Fibroblast of skin of scalp (primary cell): ENCODE measurements around the gene TXNRD3.

Experiments
- DNase-seq: peaks from one replicate; pipeline ENCODE4 v3.0.0-alpha.2; 2013

Gene TXNRD3

GRCh38 chr3:126581569-126581968, 73.4 kb downstream of the TXNRD3 start:
- no peak for DNase-seq

- DNase-seq: no peak
Observed at GRCh38 chr3:126580746-126581145, 74.2 kb downstream of the TXNRD3 start.

GRCh38 chr3:126578702-126579101, 76.2 kb downstream of the TXNRD3 start:
- no peak for DNase-seq

GRCh38 chr3:126577261-126577660, 77.7 kb downstream of the TXNRD3 start:
- DNase-seq: no peak

GRCh38 chr3:126573492-126574117, 81.3 kb downstream of the TXNRD3 start:
- DNase-seq: no peak

- DNase-seq: no peak
Observed at GRCh38 chr3:126571078-126571477, 83.8 kb downstream of the TXNRD3 start.

GRCh38 chr3:126570103-126570541, 84.8 kb downstream of the TXNRD3 start:
- no peak for DNase-seq

- DNase-seq: no peak
Observed at GRCh38 chr3:126569390-126569975, 85.4 kb downstream of the TXNRD3 start.

- no peak for DNase-seq
Observed at GRCh38 chr3:126568776-126569342, 86.1 kb downstream of the TXNRD3 start.

GRCh38 chr3:126567696-126568438, 87.1 kb downstream of the TXNRD3 start:
- DNase-seq: no peak

GRCh38 chr3:126562737-126563276, 92.1 kb downstream of the TXNRD3 start:
- DNase-seq: no peak

GRCh38 chr3:126558336-126559071, 96.4 kb downstream of the TXNRD3 start, which contains the start of gene C3orf22:
C3orf22 (minus strand) TSS chr3:126558932; CDS start chr3:126553390, 5,542 bp downstream.
- DNase-seq: no peak

GRCh38 chr3:126557761-126558160, 97.2 kb downstream of the TXNRD3 start:
- no peak for DNase-seq

GRCh38 chr3:126557415-126557745, 97.5 kb downstream of the TXNRD3 start:
- DNase-seq: no peak
